WTC11 (cell line): ENCODE data around the gene RFC5.
"Not testable (repeated sequence)": the region's sequence is repeated elsewhere in the genome, so short reads cannot be mapped to it uniquely, and the experiment has no call there.

Experiments used
- CBFB ChIP-seq: sonication (generic); formaldehyde crosslinking; IDR thresholded peaks from 2 replicates; pipeline ENCODE4 v1.8.1; 2022; ENCODE audit warnings: mild to moderate bottlenecking, low read depth, missing genetic modification reagents
- CTCF ChIP-seq: fragments of 200-600 bp; IDR thresholded peaks from 2 replicates; pipeline ENCODE4 v1.8.0; 2022; ENCODE audit warnings: antibody characterized with exemption
- FOXJ3 ChIP-seq: sonication (generic); formaldehyde crosslinking; IDR thresholded peaks from 2 replicates; pipeline ENCODE4 v1.9.0; 2021; ENCODE audit warnings: missing genetic modification reagents, mild to moderate bottlenecking, borderline replicate concordance
- MAX ChIP-seq: sonication (generic); formaldehyde crosslinking; IDR thresholded peaks from 2 replicates; pipeline ENCODE4 v1.8.0; 2022; ENCODE audit warnings: mild to moderate bottlenecking, missing genetic modification reagents
- NFE2L1 ChIP-seq: sonication (generic); formaldehyde crosslinking; IDR thresholded peaks from 2 replicates; pipeline ENCODE4 v1.8.1; 2023; ENCODE audit warnings: missing genetic modification reagents
- NR3C1 ChIP-seq: sonication (generic); formaldehyde crosslinking; conservative IDR thresholded peaks from 2 replicates; pipeline ENCODE4 v1.8.1; 2023; ENCODE audit warnings: low read depth, mild to moderate bottlenecking, missing genetic modification reagents
- SMAD4 ChIP-seq: sonication (generic); formaldehyde crosslinking; IDR thresholded peaks from 2 replicates; pipeline ENCODE4 v1.8.0; 2022; ENCODE audit warnings: mild to moderate bottlenecking, missing genetic modification reagents
- ZNF121 ChIP-seq: sonication (generic); formaldehyde crosslinking; IDR thresholded peaks from 2 replicates; pipeline ENCODE4 v1.8.0; 2023; ENCODE audit warnings: missing genetic modification reagents
- ZNF219 ChIP-seq: sonication (generic); formaldehyde crosslinking; IDR thresholded peaks from 2 replicates; pipeline ENCODE4 v1.8.0; 2023; ENCODE audit warnings: missing genetic modification reagents, mild to moderate bottlenecking, borderline replicate concordance
- ZNF423 ChIP-seq: fragments of 250-450 bp; sonication (Bioruptor Pico); IDR thresholded peaks from 2 replicates; pipeline ENCODE4 v2.1.2; 2022; ENCODE audit warnings: mild to moderate bottlenecking, moderate library complexity
- ZNF671 ChIP-seq: fragments of 250-450 bp; sonication (Bioruptor Pico); IDR thresholded peaks from 2 replicates; pipeline ENCODE4 v1.8.0; 2021; ENCODE audit warnings: mild to moderate bottlenecking

- TF ChIP-seq SMAD4 (CRISPR knock-in tag); CTCF; NFE2L1; FOXJ3; ZNF219 (CRISPR knock-in tag); ZNF121 (CRISPR knock-in tag); NR3C1 (CRISPR knock-in tag); MAX (CRISPR knock-in tag); ZNF671; ZNF423 (CRISPR knock-in tag); CBFB: not testable (repeated sequence)
These were observed 16.7 kb upstream of the RFC5 start for GRCh38 chr12:117999806-118000205.
